ENCODE measurements around the gene RNF5.

The RNF5 gene

GRCh38 chr6:32216998-32217397 lies 38.8 kb downstream of the RNF5 start:
- ATAC-seq (ENCODE audit: low read depth), result no peak
- no peak for TF ChIP-seq CTCF (IDR thresholded peaks at IDR 0.05; ENCODE audit: poor library complexity, severe bottlenecking)
- no peaks in the 10 kb centered on the region for H3K27me3 ChIP-seq (ENCODE audit: insufficient read depth, poor library complexity, severe bottlenecking)
- no peaks in the 10 kb centered on the region for H3K9me3 ChIP-seq (ENCODE audit: severe bottlenecking)
- H3K36me3 ChIP-seq (ENCODE audit: low read depth), result no peaks in the 10 kb centered on the region
- no peak overlapping the region for H3K27ac ChIP-seq (ENCODE audit: poor library complexity, severe bottlenecking)
- H3K4me1 ChIP-seq (ENCODE audit: insufficient read depth, poor library complexity, severe bottlenecking), result no peaks in the 10 kb centered on the region
- DNase-seq (ENCODE audit: low spot score), result no peak
- H3K4me3 ChIP-seq (ENCODE audit: severe bottlenecking), result no peak overlapping the region

- ATAC-seq (ENCODE audit: low read depth) (no peak), DNase-seq (ENCODE audit: low spot score) (no peak)
- no peak for TF ChIP-seq CTCF (IDR thresholded peaks at IDR 0.05; ENCODE audit: poor library complexity, severe bottlenecking)
- Histone ChIP-seq H3K27me3 (ENCODE audit: insufficient read depth, poor library complexity, severe bottlenecking) (no peaks in the 10 kb centered on the region), H3K36me3 (ENCODE audit: low read depth) (no peaks in the 10 kb centered on the region), H3K9me3 (ENCODE audit: severe bottlenecking) (no peaks in the 10 kb centered on the region), H3K4me1 (ENCODE audit: insufficient read depth, poor library complexity, severe bottlenecking) (no peaks in the 10 kb centered on the region), H3K4me3 (ENCODE audit: severe bottlenecking) (no peak overlapping the region), H3K27ac (ENCODE audit: poor library complexity, severe bottlenecking) (no peak overlapping the region)
Observed at GRCh38 chr6:32218167-32218566, 40.0 kb downstream of the RNF5 start.

GRCh38 chr6:32220021-32220420 lies 41.8 kb downstream of the RNF5 start:
- H3K4me1 ChIP-seq (ENCODE audit: insufficient read depth, poor library complexity, severe bottlenecking), result no peaks in the 10 kb centered on the region
- H3K36me3 ChIP-seq (ENCODE audit: low read depth), result no peaks in the 10 kb centered on the region
- no peaks in the 10 kb centered on the region for H3K9me3 ChIP-seq (ENCODE audit: severe bottlenecking)
- H3K27me3 ChIP-seq (ENCODE audit: insufficient read depth, poor library complexity, severe bottlenecking), result no peaks in the 10 kb centered on the region
- H3K4me3 ChIP-seq (ENCODE audit: severe bottlenecking), result no peak overlapping the region
- no peak for DNase-seq (ENCODE audit: low spot score)
- ATAC-seq (ENCODE audit: low read depth), result no peak
- H3K27ac ChIP-seq (ENCODE audit: poor library complexity, severe bottlenecking), result no peak overlapping the region
- TF ChIP-seq CTCF (IDR thresholded peaks at IDR 0.05; ENCODE audit: poor library complexity, severe bottlenecking), result no peak

- H3K27me3 ChIP-seq (ENCODE audit: insufficient read depth, poor library complexity, severe bottlenecking), result no peaks in the 10 kb centered on the region
- no peak for TF ChIP-seq CTCF (IDR thresholded peaks at IDR 0.05; ENCODE audit: poor library complexity, severe bottlenecking)
- H3K36me3 ChIP-seq (ENCODE audit: low read depth), result no peaks in the 10 kb centered on the region
- no peak overlapping the region for H3K27ac ChIP-seq (ENCODE audit: poor library complexity, severe bottlenecking)
- H3K4me1 ChIP-seq (ENCODE audit: insufficient read depth, poor library complexity, severe bottlenecking), result no peaks in the 10 kb centered on the region
- no peak overlapping the region for H3K4me3 ChIP-seq (ENCODE audit: severe bottlenecking)
- no peaks in the 10 kb centered on the region for H3K9me3 ChIP-seq (ENCODE audit: severe bottlenecking)
- ATAC-seq (ENCODE audit: low read depth), result no peak
- no peak for DNase-seq (ENCODE audit: low spot score)
Observed at GRCh38 chr6:32222333-32223230, 44.4 kb downstream of the RNF5 start.

All from RWPE2 (cell line).